SU-DHL-6 (cell line): ENCODE measurements around the gene MAMDC4.

Source experiments
- H2AFZ ChIP-seq: fragments of 200-600 bp; sonication (generic); 2 replicates; pipeline ENCODE4 v1.6.1; 2014; ENCODE audit warnings: low read depth, mild to moderate bottlenecking, moderate library complexity, mixed read lengths, antibody characterized with exemption, low read length; ENCODE audit not compliant: severe bottlenecking
- H3F3A ChIP-seq: fragments of 200-600 bp; shearing (Covaris generic); 2 replicates; pipeline ENCODE4 v1.6.0; 2016; ENCODE audit warnings: antibody characterized with exemption, mild to moderate bottlenecking; ENCODE audit not compliant: insufficient read depth
- H3K27ac ChIP-seq: fragments of 200-600 bp; sonication (generic); 2 replicates; pipeline ENCODE4 v1.5.1; 2016; ENCODE audit warnings: low read depth, mild to moderate bottlenecking, low read length, moderate library complexity, mixed read lengths
- H3K27me3 ChIP-seq: fragments of 200-600 bp; sonication (generic), shearing (Covaris generic); 2 replicates; pipeline ENCODE4 v1.6.0; 2014; ENCODE audit warnings: mild to moderate bottlenecking, low read length
- H3K36me3 ChIP-seq: fragments of 200-600 bp; sonication (generic); 2 replicates; pipeline ENCODE4 v1.6.1; 2014; ENCODE audit warnings: mild to moderate bottlenecking, low read length, mixed read lengths
- H3K4me2 ChIP-seq: fragments of 300-600, 200-600 bp; shearing (Covaris generic), sonication (generic); 2 replicates; pipeline ENCODE4 v1.6.0; 2014; ENCODE audit warnings: low read length, low read depth, mild to moderate bottlenecking; ENCODE audit not compliant: poor library complexity, severe bottlenecking
- H3K4me3 ChIP-seq: fragments of 200-600 bp; sonication (generic); 2 replicates; pipeline ENCODE4 v1.5.1; 2014; ENCODE audit warnings: antibody characterized with exemption, low read length, mild to moderate bottlenecking, mixed read lengths; ENCODE audit not compliant: insufficient read depth, poor library complexity, severe bottlenecking
- H3K79me2 ChIP-seq: fragments of 200-600 bp; sonication (generic); 2 replicates; pipeline ENCODE4 v1.6.1; 2014; ENCODE audit warnings: mild to moderate bottlenecking, low read length, moderate library complexity; ENCODE audit not compliant: insufficient read depth
- H3K9ac ChIP-seq: fragments of 200-600 bp; sonication (generic); 2 replicates; pipeline ENCODE4 v1.7.0; 2014; ENCODE audit warnings: mild to moderate bottlenecking, low read length
- H3K9me2 ChIP-seq: fragments of 200-600 bp; sonication (generic); replicated peaks from 2 replicates; pipeline ENCODE4 v1.6.1; 2014; ENCODE audit warnings: low read length; ENCODE audit not compliant: insufficient read depth
- H3K9me3 ChIP-seq: fragments of 200-600 bp; sonication (generic); 2 replicates; pipeline ENCODE4 v1.6.1; 2014; ENCODE audit warnings: low read length, mixed read lengths; ENCODE audit not compliant: insufficient read depth
- H4K20me1 ChIP-seq: fragments of 200-600 bp; sonication (generic); 2 replicates; pipeline ENCODE4 v1.6.1; 2014; ENCODE audit warnings: low read depth, mild to moderate bottlenecking, antibody characterized with exemption, low read length, moderate library complexity, mixed read lengths
- CTCF ChIP-seq: fragments of 200-600 bp; sonication (generic); IDR thresholded peaks from one replicate; pipeline ENCODE4 v1.5.1; 2017; ENCODE audit warnings: antibody characterized with exemption, mild to moderate bottlenecking, low read length, moderate library complexity; ENCODE audit not compliant: insufficient read depth, poor library complexity, severe bottlenecking
- EZH2phosphoT487 ChIP-seq: fragments of 200-600 bp; sonication (generic), shearing (Covaris generic); conservative IDR thresholded peaks from 2 replicates; pipeline ENCODE4 v1.6.1; 2018; ENCODE audit warnings: mild to moderate bottlenecking, antibody characterized with exemption, low read length, moderate library complexity, mixed read lengths

Gene MAMDC4

GRCh38 chr9:136804509-136805206 is 47.5 kb upstream of the MAMDC4 start:
- Histone ChIP-seq H3K9me3 (no peaks in the 10 kb centered on the region), H3K4me2 (no peak overlapping the region), H4K20me1 (peaks cover 1% of the 10 kb centered on the region; the same call in 1 of the 2 replicates), H3K36me3 (peaks cover 3% of the 10 kb centered on the region), H3K27me3 (no peaks in the 10 kb centered on the region), H2AFZ (no peak overlapping the region), H3K9ac (no peak overlapping the region), H3K9me2 (no peaks in the 10 kb centered on the region), H3K27ac (no peak overlapping the region), H3K79me2 (peaks cover 23% of the 10 kb centered on the region), H3K4me3 (no peak overlapping the region), H3F3A (no peaks in the 10 kb centered on the region)
- TF ChIP-seq EZH2phosphoT487 (no peak), CTCF (no peak)

- Histone ChIP-seq H3F3A (no peaks in the 10 kb centered on the region), H3K9me3 (no peaks in the 10 kb centered on the region), H4K20me1 (peaks cover 3% of the 10 kb centered on the region; the same call in 1 of the 2 replicates), H3K9ac (no peak overlapping the region), H3K79me2 (peaks cover 29% of the 10 kb centered on the region), H2AFZ (no peak overlapping the region), H3K27ac (no peak overlapping the region), H3K4me3 (no peak overlapping the region), H3K27me3 (no peaks in the 10 kb centered on the region), H3K36me3 (peaks cover 9% of the 10 kb centered on the region), H3K9me2 (no peaks in the 10 kb centered on the region), H3K4me2 (no peak overlapping the region)
- TF ChIP-seq EZH2phosphoT487, result no peak
Measured at GRCh38 chr9:136805207-136805740, 46.9 kb upstream of the MAMDC4 start.

GRCh38 chr9:136806067-136806466 is 46.1 kb upstream of the MAMDC4 start:
- H3K4me2 ChIP-seq, result peak overlapping the region; percentile 74
- H3K27me3 ChIP-seq, result no peaks in the 10 kb centered on the region
- no peak overlapping the region for H2AFZ ChIP-seq
- no peaks in the 10 kb centered on the region for H3F3A ChIP-seq
- H3K79me2 ChIP-seq, result peaks cover 37% of the 10 kb centered on the region
- H3K27ac ChIP-seq, result no peak overlapping the region
- H3K9ac ChIP-seq, result peak overlapping the region; percentile 99
- peaks cover 13% of the 10 kb centered on the region for H3K36me3 ChIP-seq
- peaks cover 3% of the 10 kb centered on the region; the same call in 1 of the 2 replicates for H4K20me1 ChIP-seq
- no peak for TF ChIP-seq CTCF
- no peak for TF ChIP-seq EZH2phosphoT487
- H3K9me3 ChIP-seq, result no peaks in the 10 kb centered on the region
- no peaks in the 10 kb centered on the region for H3K9me2 ChIP-seq
- no peak overlapping the region for H3K4me3 ChIP-seq

GRCh38 chr9:136806631-136807201 is 45.4 kb upstream of the MAMDC4 start:
- peaks cover 43% of the 10 kb centered on the region for H3K79me2 ChIP-seq

More at GRCh38 chr9:136806631-136807201, 45.4 kb upstream of the MAMDC4 start:
- Histone ChIP-seq H3K27ac (no peak overlapping the region), H3F3A (no peaks in the 10 kb centered on the region), H4K20me1 (peaks cover 3% of the 10 kb centered on the region; the same call in 1 of the 2 replicates), H3K4me3 (peak overlapping the region; percentile 94), H3K36me3 (peaks cover 14% of the 10 kb centered on the region), H3K27me3 (no peaks in the 10 kb centered on the region), H2AFZ (no peak overlapping the region), H3K9me3 (no peaks in the 10 kb centered on the region), H3K9me2 (no peaks in the 10 kb centered on the region), H3K4me2 (peak overlapping the region; percentile 74), H3K9ac (peak overlapping the region; percentile 99)
- TF ChIP-seq EZH2phosphoT487, result no peak
- no peak for TF ChIP-seq CTCF
